Upper lobe of left lung (tissue), 4 donors: ENCODE data around the gene CEP120.

Experiments used
- CTCF ChIP-seq, 6 experiments: fragments of 450-650 bp in 4 of 6; fragments of 200-600 bp in 2 of 6; sonication (generic) in 2 of 6; IDR thresholded peaks; one replicate each; pipeline ENCODE4 v1.5.1; 2016 to 2019; ENCODE audit warnings: antibody characterized with exemption in 6 of 6
- POLR2A ChIP-seq, 4 donors: fragments of 450-650 bp; IDR thresholded peaks; one replicate each; pipeline ENCODE4 v1.5.1; 2016 to 2017; ENCODE audit warnings: antibody characterized with exemption in 4 of 4, mild to moderate bottlenecking in 2 of 4
- POLR2AphosphoS5 ChIP-seq, 2 donors: sonication (generic); formaldehyde crosslinking; IDR thresholded peaks; one replicate each; pipeline ENCODE4 v1.5.1; 2017; ENCODE audit warnings: antibody characterized with exemption in 2 of 2

- TF ChIP-seq CTCF (IDR thresholded peaks at IDR 0.05) (no peak), POLR2A (IDR thresholded peaks at IDR 0.05) (no peak), POLR2AphosphoS5 (IDR thresholded peaks at IDR 0.05) (no peak)
These were observed 35.9 kb downstream of the CEP120 start for GRCh38 chr5:123387313-123387712.
